Neural crest cell (in vitro differentiated cells): Measurements from ENCODE around the gene HSPD1. TPM values are rescaled to one million over a fixed set of nuclear protein-coding genes. Genes with fewer than 3 reads are reported as not detected.
A peak's percentile ranks its signal among the peaks of the same experiment; 100 is the strongest.

Source experiments
- DNase-seq: peaks from one replicate; pipeline ENCODE4 v3.0.0; 2021; ENCODE audit warnings: low read depth, mixed read lengths, low spot score
- H3K27ac Mint-ChIP-seq: one replicate; pipeline ENCODE4 v1.8.0; 2021; ENCODE audit warnings: mild to moderate bottlenecking, mixed read lengths; ENCODE audit not compliant: unreplicated experiment
- H3K27me3 Mint-ChIP-seq: 2 replicates; pipeline ENCODE4 v1.8.0; 2021; ENCODE audit warnings: low read depth, mild to moderate bottlenecking, mixed read lengths
- H3K36me3 Mint-ChIP-seq: 2 replicates; pipeline ENCODE4 v1.8.0; 2021; ENCODE audit warnings: low read depth, mild to moderate bottlenecking, mixed read lengths
- H3K4me1 Mint-ChIP-seq: 2 replicates; pipeline ENCODE4 v1.8.0; 2021; ENCODE audit warnings: mixed read lengths
- H3K4me3 Mint-ChIP-seq: one replicate; pipeline ENCODE4 v1.8.0; 2021; ENCODE audit warnings: mild to moderate bottlenecking, mixed read lengths
- H3K9me3 Mint-ChIP-seq: 2 replicates; pipeline ENCODE4 v1.8.0; 2021; ENCODE audit warnings: mixed read lengths
- long read RNA-seq: library from polyadenylated mRNA; unstranded; transcript quantifications from one replicate; pipeline ENCODE4 v2.0.0, GENCODE V29; 2020
- total RNA-seq: library from RNA; stranded (reverse); gene quantifications from 2 replicates; pipeline ENCODE4 v1.2.1, GENCODE V29; 2021
- TF ChIP-seq, protein P1 (sequence below): fragments of 200-600 bp; sonication (generic); conservative IDR thresholded peaks from 2 replicates; pipeline ENCODE4 v1.5.0; 2021; ENCODE audit warnings: antibody characterized with exemption, mild to moderate bottlenecking

The HSPD1 gene
- 563 and 569 TPM in 2 replicates for total RNA-seq
- long read RNA-seq, transcript HSPD1-202 (12 exons, 2,455 nt) = major isoform, 758 of 2,212 reads
- long read RNA-seq, transcript HSPD1-210 (3 exons, 714 nt) = minor isoform, 14 of 2,212 reads
- long read RNA-seq, transcript HSPD1-201 (12 exons, 2,299 nt) = minor isoform, 11 of 2,212 reads
- long read RNA-seq, partial matches to known transcripts = 1,350 of 2,212 reads
- long read RNA-seq, other reads (novel, unspliced or antisense) = 77 of 2,212 reads

DNA sequence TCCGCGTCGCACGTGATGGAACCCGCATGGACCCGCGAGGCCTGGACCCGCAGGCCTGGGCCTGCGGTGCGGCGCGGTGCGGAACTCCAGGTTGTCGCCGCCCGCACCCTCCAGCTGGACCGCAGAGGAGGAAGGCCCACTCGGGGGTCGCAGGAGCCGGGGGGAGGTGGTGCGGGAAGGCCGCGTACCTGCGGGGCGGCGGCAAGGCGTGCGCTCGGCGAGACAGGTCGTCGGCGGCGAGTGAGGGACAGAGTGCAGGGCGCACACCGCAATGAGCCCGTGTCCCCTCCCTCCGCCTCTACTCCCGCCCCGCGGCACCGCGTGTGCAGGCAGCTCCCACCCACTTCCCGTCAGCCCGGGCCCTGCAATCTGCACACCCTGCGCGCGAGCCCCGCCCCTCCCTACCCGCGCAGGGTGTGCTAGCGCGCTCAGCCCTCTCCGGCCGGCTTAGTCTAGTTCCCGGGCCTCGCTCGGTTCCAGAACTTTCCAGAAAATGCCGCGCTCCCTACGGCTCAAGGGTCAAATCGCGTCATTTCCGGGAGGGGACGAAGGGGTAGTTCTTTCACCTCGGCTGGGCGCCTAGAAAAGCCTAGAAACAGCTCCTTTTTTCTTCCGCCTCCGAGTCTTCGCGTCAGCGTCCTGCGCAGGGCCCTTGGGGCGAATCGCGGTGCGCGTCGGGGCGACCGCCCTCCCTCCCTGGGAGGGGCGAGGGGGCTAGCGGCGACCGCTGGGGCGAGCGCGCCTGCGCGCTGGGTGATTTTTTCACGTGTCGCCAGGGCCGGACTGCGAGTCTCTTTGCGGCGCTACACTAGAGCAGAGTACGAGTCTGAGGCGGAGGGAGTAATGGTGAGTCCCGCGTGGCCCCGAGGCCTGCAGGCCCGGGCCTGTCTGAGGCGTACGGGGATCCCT is at the start of gene HSPD1, which contains the start of gene HSPE1:
Gene HSPD1 (minus strand): TSS at position 247 of the 909 bp plus-strand sequence. CDS start 992 bp downstream, outside the sequence.
Gene HSPE1 (plus strand): TSS at position 786 of the 909 bp plus-strand sequence. CDS start 58 bp downstream, at position 844.
- Mint-ChIP-seq H3K27ac (peak within 1 kb of the TSS; percentile 98), H3K4me1 (peaks cover 53% of the 10 kb centered on the region), H3K4me3 (peak within 1 kb of the TSS; percentile 97), H3K36me3 (peaks cover 37% of the 10 kb centered on the region), H3K9me3 (no peaks in the 10 kb centered on the region), H3K27me3 (no peaks in the 10 kb centered on the region)
- DNase-seq = peak; percentile 94
- TF ChIP-seq, protein P1, sequence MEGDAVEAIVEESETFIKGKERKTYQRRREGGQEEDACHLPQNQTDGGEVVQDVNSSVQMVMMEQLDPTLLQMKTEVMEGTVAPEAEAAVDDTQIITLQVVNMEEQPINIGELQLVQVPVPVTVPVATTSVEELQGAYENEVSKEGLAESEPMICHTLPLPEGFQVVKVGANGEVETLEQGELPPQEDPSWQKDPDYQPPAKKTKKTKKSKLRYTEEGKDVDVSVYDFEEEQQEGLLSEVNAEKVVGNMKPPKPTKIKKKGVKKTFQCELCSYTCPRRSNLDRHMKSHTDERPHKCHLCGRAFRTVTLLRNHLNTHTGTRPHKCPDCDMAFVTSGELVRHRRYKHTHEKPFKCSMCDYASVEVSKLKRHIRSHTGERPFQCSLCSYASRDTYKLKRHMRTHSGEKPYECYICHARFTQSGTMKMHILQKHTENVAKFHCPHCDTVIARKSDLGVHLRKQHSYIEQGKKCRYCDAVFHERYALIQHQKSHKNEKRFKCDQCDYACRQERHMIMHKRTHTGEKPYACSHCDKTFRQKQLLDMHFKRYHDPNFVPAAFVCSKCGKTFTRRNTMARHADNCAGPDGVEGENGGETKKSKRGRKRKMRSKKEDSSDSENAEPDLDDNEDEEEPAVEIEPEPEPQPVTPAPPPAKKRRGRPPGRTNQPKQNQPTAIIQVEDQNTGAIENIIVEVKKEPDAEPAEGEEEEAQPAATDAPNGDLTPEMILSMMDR = no peak

- Mint-ChIP-seq H3K4me3 (no peak overlapping the region), H3K27ac (no peak overlapping the region), H3K4me1 (no peaks in the 10 kb centered on the region), H3K27me3 (no peaks in the 10 kb centered on the region), H3K36me3 (peaks cover 13% of the 10 kb centered on the region), H3K9me3 (no peaks in the 10 kb centered on the region)
- DNase-seq = no peak
- TF ChIP-seq, protein P1 = no peak
These were observed 48.9 kb upstream of the HSPD1 start for GRCh38 chr2:197548582-197548981.

- no peaks in the 10 kb centered on the region for H3K4me1 Mint-ChIP-seq
- H3K4me3 Mint-ChIP-seq = no peak overlapping the region
- peak overlapping the region; percentile 70 for H3K27ac Mint-ChIP-seq
- H3K27me3 Mint-ChIP-seq = no peaks in the 10 kb centered on the region
- H3K9me3 Mint-ChIP-seq = no peaks in the 10 kb centered on the region
- DNase-seq = no peak
- TF ChIP-seq, protein P1 = no peak
- peaks cover 15% of the 10 kb centered on the region for H3K36me3 Mint-ChIP-seq
These were observed 47.7 kb upstream of the HSPD1 start for GRCh38 chr2:197547163-197547900.

DNA sequence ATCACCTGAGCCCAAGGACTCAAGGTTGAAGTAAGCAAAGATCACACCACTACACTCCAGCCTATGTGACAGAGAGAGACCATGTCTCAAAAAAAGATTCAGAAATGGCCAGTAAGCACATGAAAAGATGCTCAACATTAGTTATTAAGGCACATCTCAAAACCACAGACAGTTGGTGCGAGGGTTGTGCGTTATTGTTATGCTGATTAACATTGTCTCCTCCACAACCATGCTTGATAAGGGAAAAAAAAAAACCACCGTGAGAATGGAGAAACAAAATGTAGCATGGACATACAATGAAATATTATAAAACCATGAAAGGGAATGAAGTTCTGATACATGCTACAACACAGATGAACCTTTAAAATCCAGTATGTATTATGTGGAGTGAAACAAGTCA is 43.6 kb upstream of the HSPD1 start:
- Mint-ChIP-seq H3K4me1 (no peaks in the 10 kb centered on the region), H3K27ac (no peak overlapping the region), H3K9me3 (no peaks in the 10 kb centered on the region), H3K4me3 (no peak overlapping the region), H3K27me3 (no peaks in the 10 kb centered on the region), H3K36me3 (peaks cover 29% of the 10 kb centered on the region)
- no peak for DNase-seq
- TF ChIP-seq, protein P1 = no peak

DNA sequence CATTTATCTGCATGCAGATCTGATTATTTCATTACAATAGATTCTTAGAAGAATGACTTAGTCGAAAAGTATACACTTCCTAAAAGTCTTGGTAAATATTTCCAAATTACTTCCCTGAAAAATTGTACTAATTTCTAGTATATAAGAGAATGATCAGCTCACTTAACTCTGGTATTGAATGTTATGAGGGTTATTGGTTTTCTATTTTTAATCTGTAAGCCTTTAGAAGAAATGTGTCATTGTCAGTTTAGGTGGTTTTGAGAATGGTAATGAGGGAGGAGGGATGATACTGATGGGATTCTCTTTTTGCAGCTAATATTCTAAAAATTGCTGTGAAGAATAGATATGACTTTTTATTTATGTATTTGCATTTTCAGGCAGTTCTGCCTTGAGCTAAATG is 40.1 kb upstream of the HSPD1 start:
- Mint-ChIP-seq H3K27me3 (no peaks in the 10 kb centered on the region), H3K36me3 (peaks cover 24% of the 10 kb centered on the region), H3K27ac (no peak overlapping the region), H3K4me3 (no peak overlapping the region), H3K4me1 (peaks cover 2% of the 10 kb centered on the region), H3K9me3 (no peaks in the 10 kb centered on the region)
- no peak for DNase-seq
- TF ChIP-seq, protein P1 = no peak
